Occipital lobe (tissue), 3 donors: ENCODE measurements around the gene KIR2DL3. TPM values are rescaled to one million over a fixed set of nuclear protein-coding genes. Genes with fewer than 3 reads are reported as not detected.

Experiments used
- DNase-seq: peaks from one replicate; lab custom pipeline; 2025; lab: John Stamatoyannopoulos, UW
- small RNA-seq: library from RNA; depleted of rRNA; stranded (forward); fragments of <200 nt; gene quantifications from one replicate; pipeline ENCODE3, GENCODE V24; 2014
- total RNA-seq: library from RNA; depleted of rRNA; stranded (reverse); fragments of >200 nt; gene quantifications from one replicate; pipeline ENCODE4 v1.2.3, GENCODE V29; 2014

The KIR2DL3 gene
- total RNA-seq, 1 donor from 2014 or later = not detected

DNA sequence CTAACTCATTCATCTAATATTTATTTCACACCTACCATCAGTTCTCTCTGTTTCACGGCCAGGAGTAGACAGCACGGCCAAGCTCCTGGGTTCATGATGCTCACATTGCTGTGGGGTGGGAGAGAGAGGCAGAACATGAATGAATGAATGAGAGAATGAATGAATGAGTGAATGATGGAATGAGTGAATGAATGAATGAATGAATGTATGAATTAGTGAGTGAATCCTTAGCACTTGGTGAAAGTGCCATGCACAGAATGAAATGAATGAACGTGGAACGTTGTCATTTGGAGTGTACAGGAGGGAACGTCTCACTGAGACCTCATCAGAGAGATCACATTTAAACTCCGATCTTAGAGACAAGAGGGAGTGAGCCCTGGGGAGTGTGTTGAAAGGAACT is 53.2 kb downstream of the KIR2DL3 start:
- DNase-seq = no peak

DNA sequence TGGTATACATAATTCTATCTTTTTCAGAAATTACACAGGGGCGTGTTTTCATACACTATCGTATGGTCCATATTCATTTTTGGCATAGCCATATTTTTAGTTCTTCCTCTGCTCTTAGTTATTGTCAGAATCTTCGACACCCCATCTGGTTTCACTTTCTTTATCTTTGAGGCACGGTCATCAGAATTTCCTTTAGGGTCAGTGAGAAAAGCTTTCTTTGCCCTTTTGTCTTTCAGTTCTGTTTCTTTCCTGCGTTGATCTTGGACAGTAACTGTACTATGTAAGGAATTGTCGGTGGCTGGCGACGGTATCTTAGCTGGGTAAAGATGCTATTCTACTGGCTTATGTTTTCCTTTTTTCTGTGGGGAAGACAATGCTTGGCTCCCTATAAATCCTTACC is 54.5 kb downstream of the KIR2DL3 start:
- no peak for DNase-seq

DNA sequence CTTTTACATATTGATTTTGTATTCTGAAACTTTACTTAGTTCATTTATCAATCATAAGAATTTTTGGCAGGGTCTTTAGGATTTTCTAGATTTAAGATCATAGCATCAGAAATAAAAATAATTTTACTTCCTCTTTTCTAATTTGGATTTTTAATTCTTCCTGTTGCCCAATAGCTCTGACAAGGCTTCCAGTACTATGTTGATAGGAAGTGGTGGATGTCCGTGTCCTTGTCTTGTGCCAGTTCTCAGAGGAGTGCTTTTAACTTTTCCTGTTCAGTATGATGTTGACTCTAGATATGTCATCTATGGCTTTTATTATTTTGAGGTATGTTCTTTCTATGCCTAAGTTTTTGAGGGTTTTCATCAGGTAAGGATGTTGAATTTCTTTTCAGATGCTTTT is 57.4 kb downstream of the KIR2DL3 start:
- no peak for DNase-seq

Small RNA genes lying within 50 kb of the gene (small RNA-seq; reads per million reads assigned to genes)
- not detected for gene AC245128.2
- gene KIR3DP1 = not detected

Other genes starting within 250 kb of the KIR2DL3 start
- gene LAIR2, start 235.7 kb upstream of the KIR2DL3 start, total RNA-seq = not detected
- 0.94 TPM for gene LILRA2, start 164.7 kb upstream of the KIR2DL3 start, total RNA-seq
- 0.16 TPM for gene LILRA1, start 144.9 kb upstream of the KIR2DL3 start, total RNA-seq
- not detected for gene LILRB1, start 108.0 kb upstream of the KIR2DL3 start, total RNA-seq
- 1.6 TPM for gene LILRB4, start 75.5 kb upstream of the KIR2DL3 start, total RNA-seq
- gene KIR3DL3, start 14.1 kb upstream of the KIR2DL3 start, total RNA-seq = not detected
- not detected for gene KIR2DL1, start 31.3 kb downstream of the KIR2DL3 start, total RNA-seq
- not detected for gene KIR2DL4, start 65.1 kb downstream of the KIR2DL3 start, total RNA-seq
- not detected for gene KIR3DL1, start 78.0 kb downstream of the KIR2DL3 start, total RNA-seq
- gene KIR2DS4, start 94.2 kb downstream of the KIR2DL3 start, total RNA-seq = not detected
- not detected for gene KIR3DL2, start 111.9 kb downstream of the KIR2DL3 start, total RNA-seq
- not detected for gene FCAR, start 135.7 kb downstream of the KIR2DL3 start, total RNA-seq
- gene NCR1, start 167.6 kb downstream of the KIR2DL3 start, total RNA-seq = not detected
- gene NLRP7, start 209.0 kb downstream of the KIR2DL3 start, total RNA-seq = not detected
- 2.0 TPM for gene NLRP2, start 227.9 kb downstream of the KIR2DL3 start, total RNA-seq